ENCODE data around the gene NKG7.
A peak's percentile ranks its signal among the peaks of the same experiment; 100 is the strongest.

The NKG7 gene

DNA sequence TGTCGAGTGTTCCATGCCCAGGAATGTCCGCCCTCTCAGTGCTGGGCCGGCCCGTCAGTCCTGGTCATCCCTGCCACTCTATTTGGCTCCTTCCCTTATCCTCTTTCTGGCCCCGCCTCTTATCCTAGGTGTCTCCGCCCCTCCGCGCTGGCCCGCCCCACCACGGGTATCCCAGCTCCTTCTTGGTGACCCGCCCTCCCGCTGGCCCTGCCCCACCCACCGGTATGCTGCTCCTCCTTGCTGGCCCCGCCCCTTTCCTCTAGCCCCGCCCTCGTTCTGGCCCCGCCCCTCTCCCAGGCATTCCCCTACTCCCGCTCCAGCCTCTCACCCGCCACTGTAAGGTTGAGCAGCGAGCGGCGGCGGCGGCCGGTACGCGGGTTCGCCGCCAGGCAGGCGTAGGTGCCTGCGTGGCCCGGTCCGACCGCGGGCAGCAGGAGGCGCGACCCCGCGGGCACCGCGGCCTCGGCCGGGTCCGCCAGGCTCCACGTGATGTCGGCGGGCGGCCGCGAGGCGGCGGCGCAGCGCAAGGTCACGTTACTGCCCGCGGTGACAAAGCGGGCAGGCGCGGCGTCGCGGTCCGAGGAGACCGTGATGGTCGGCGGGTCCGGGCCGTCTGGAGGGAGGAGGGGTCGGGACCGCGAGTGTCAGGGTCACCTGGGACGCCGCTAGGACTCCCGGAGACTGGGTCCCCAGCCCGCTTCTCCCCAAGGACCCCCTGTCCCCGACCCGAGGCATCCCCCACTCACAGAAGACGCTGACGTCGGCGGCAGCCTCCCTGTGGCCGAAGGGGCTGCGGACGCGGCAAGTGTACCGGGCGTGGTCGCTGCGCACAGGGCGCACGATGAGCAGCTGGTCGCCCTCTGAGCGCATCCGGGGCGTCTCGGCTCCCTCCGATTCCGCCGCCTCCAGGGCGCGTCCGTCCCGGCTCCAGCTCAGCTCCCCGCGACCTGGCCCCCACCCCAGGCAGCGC is 32.5 kb downstream of the NKG7 start:
- DNase-seq (ENCODE audit: extremely low spot score, insufficient read length, low read depth) (peak; percentile 98), FAIRE-seq (peak; percentile 88)

DNA sequence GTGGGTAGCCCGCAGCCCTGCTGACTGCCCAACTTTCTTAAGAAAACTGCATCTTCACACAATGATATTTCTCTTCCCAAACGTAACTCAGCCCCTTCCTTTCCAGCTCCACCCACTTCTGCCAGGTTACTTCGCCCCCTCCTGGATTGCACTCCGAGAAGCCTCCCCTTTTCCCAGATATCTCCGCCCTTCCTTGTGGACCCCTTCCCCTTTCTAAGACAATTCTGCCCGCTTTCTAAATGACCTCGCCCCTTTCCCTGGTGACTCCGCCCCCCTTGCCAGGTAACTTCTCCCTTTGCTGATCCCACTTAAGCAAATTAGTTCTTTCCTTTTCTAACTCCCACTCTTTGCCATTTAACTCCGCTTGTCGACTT is 33.2 kb downstream of the NKG7 start:
- FAIRE-seq (no peak), DNase-seq (ENCODE audit: extremely low spot score, insufficient read length, low read depth) (no peak)

DNA sequence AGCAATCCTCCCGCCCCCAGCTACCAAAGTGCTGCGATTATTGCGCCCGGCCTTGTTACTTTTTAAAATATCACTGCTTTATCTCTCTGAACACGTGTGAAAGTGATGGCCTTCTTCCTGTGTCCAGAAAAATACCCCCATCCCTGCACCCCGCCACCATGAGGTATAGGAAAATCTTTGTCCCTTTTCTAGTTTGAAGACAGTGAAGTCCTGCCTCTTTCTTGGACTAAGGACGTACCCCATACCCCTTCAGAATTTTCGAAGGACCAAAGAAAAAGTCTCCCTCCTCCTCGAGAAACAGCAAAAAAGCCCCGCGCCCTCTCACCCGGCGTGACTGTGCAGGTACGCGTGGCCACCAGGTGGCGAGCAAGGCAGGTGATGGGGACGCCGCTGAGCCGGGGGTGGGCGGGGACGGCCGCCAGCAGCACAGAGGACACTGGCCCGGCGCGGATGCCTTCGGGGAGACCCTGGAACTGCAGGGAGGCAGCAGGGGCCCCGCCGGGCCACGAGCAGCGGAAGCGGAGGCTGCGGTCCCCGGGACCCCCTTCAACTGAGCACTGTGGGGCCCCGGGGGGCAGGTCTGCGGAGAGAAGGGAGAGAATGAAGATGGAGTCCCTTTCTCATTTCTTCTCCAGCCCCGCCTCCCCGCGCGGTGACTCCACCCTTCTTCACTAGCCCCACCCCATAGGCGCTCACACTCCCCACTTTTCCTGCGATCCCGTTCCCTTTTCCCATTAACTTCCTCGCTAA is 33.7 kb downstream of the NKG7 start:
- DNase-seq (ENCODE audit: extremely low spot score, insufficient read length, low read depth) = peak; percentile 87
- FAIRE-seq = peak; percentile 87

DNA sequence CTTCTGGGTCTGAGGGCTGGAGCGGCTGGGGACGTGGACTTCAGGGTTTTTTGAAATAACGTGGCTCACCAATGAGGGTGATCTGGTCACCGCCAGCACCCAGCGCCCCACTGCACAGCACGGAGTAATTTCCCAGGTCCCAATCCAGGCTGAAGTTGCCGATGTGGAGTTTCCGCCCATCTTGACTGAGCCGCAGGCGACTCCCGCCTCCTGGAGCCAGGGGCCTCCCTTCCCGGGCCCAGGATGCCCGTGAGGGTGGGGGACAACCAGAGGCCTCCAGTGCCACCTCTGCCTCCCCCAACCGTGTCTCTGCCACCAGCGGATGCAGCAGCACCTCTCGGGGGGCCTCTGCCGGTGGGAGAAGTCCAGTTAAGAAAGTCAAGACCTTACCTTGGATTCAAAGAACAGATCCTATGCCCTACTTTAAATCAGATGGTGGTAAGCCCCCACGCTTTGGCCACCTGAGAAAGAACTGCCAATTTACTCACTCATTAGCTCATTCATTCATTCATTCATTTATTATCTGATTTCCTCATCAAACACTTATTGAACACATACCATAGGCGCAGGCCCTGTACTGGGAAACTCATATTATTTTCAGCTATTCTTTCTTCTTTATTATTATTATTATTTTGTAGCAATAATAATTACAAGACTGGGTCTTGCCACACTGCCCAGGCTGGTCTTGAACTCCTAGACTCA is 34.4 kb downstream of the NKG7 start:
- DNase-seq (ENCODE audit: extremely low spot score, insufficient read length, low read depth) (no peak), FAIRE-seq (no peak)

DNA sequence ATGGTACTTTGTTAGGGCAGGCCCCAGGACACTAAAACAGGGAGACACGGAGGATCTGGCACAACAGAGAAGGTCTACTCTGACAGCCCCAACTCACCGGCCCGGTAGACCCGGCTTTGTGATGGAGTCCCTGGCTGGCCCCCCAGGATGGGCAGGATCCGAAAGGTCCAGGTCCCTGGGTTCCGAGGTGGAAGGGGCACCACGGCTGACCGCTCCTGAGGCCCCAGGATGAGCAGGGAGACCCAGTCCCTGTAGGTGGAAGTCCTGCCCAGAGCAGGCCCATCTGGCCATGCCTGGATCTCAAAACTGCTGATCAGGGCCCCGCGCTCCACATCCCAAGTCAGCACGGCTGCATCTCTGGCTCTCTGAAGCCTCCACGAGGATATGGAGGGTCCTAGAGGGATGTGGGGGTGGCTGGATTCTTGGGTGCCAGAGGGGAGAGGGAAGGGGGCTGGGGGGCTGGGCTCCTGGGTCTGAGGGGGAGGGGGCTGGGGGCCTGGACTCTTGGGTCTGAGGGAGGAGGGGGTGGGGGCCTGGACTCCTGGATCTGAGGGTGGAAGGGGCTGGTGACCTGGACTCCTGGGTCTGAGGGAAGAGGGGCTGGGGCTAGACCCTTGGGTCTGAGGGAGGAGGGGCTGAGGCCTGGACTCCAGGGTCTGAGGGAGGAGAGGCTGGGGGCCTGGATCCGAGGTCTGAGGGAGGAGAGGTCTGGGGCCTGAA is 35.2 kb downstream of the NKG7 start:
- no peak for FAIRE-seq
- DNase-seq (ENCODE audit: extremely low spot score, insufficient read length, low read depth) = no peak

DNA sequence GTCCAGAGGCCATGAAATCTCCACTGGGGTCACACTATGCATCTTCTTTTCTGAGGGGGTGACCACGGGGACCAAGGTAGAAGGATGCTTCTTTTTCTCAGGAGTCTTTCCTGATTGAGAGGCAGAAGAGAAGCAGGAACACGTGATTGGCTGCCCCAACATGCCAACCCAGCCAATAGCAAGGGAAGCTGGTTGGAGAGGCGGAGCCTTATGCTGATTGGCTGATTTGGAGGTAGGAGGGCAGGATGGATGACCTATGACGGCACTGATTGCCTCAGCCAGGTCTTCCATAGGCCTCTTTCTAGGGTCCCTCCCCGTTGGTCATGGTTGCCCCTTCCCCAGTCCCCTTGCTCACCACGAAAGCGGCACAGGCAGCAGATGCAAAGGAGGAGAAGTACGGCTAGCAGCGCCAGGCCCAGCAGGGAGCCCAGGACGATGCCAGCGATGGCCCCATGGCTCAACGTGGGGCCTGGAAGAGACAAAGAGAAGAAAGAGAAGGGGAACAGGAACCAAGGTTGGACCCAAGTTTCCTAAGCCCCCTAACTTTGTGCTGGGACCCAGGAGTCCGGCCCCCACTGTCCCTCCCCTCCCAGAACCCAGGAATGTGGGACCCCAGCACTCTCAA is 38.5 kb downstream of the NKG7 start:
- FAIRE-seq (no peak), DNase-seq (ENCODE audit: extremely low spot score, insufficient read length, low read depth) (no peak)

DNA sequence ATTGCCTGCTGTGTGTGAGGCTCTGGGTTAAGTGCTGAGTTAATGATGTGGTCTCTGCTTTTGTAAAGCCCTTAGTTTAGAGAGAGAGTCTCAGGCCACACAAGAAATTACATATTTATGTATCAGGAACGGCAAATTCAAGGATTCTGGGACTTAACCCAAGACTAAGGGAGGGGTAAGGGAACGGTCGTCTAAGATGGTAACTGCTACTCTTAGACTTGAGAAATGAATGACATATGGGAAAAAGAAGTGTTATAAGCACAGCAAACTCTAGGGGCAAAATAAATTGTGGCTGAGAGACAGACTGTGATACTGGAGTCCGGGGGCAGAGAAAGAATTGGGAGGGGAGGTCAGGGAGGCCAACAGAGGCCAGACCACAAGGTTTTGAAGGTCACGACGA is 40.7 kb downstream of the NKG7 start:
- no peak for FAIRE-seq

DNA sequence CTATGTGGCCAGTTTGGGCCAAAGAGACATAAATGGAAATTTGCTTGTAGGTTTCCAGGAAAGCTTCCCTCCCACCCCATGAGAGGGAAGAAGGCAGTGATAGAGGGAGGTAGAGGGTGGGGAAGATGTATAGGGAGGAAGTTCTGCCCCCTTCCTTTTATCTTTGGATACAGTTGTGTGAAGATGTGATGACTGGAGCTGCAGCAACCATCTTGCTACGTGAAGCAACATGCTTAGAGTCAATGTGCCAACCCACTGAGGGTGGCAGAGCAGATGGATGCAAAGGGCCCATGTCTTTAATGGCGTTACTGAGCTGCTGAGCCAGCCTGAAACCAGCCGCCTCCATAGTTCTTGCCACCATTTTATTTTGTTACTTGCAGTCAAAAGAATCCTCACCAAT is 41.3 kb downstream of the NKG7 start:
- FAIRE-seq = no peak
- no peak for DNase-seq (ENCODE audit: extremely low spot score, insufficient read length, low read depth)

More for the DNA sequence above, 40.7 kb downstream of the NKG7 start:
- DNase-seq (ENCODE audit: extremely low spot score, insufficient read length, low read depth) = no peak

DNA sequence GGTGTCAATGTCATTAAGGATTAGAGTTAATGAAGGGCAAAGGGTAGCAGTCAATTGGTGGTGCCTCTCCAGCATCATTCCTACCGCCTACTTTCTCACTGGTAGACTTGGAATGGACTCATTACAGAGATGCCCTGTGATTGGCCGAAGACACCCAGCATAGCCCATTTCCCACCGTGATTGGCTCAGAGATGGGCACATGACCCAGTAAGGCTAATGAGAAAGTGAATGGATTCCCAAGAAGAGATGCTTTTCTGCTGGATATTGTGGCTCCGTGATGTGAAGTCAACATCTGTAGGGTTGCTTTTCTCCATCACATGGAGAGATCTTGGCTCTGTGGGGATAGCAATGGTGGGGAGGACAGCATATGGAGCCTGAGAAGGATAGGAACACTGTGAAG is 42.1 kb downstream of the NKG7 start:
- FAIRE-seq = no peak

DNA sequence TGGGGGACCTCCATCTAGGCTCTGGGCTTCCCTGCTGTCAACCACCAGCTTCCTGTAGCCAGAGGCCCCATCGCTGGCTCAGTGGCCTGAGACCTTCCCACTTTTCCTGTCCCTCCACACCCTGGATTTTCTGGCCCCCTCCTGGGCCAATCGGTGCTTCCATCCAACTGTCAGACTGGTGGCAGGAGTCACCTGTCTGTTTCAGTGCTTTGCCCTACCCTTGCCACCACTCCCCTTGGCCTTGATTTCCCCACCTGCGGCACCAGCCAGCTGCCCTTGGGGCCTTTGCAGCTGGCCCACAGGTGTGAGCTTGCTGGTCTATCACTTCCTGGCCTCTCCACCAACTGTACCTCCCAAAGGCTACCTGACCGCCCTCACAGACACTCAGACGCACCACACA is 43.0 kb downstream of the NKG7 start:
- DNase-seq (ENCODE audit: extremely low spot score, insufficient read length, low read depth) (no peak), FAIRE-seq (no peak)

More for the DNA sequence above, 42.1 kb downstream of the NKG7 start:
- DNase-seq (ENCODE audit: extremely low spot score, insufficient read length, low read depth) = no peak

DNA sequence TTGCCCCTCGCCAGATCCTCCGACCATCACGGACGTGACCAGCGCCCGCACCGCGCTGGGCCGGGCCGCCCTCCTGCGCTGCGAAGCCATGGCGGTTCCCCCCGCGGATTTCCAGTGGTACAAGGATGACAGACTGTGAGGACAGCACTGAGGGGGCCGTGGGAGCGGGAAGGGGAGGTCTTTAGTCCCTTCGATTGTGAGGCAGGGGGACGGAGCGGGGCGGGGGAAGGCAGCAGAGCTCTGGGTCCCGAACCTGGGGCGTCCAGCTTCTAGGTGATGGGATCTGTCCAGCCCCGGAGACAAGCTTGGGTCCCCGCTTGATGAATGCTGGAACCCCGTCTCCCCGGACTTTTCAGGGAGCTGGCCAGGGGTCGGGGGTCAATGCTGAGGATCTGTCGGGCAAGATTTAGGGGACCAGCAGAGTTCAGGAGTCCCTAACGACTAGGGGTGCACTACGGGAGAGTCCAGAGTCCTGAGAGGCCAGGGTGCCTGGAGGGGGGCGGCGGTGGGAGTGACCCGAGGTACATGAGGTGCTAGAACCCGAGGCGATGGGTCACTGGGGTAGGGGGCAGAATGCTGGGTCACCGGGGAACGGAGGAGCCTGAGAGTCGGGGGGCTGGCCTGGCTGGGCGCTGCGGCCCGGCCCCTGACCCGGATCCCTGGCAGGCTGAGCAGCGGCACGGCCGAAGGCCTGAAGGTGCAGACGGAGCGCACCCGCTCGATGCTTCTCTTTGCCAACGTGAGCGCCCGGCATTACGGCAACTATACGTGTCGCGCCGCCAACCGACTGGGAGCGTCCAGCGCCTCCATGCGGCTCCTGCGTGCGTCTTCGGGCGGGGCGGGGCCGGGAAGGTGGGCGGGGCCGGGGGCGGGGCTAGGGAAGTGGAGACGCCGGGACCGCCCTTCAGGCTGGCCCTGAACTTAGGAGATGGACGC is 45.1 kb downstream of the NKG7 start:
- DNase-seq (ENCODE audit: extremely low spot score, insufficient read length, low read depth) (peak; percentile 59), FAIRE-seq (no peak)

DNA sequence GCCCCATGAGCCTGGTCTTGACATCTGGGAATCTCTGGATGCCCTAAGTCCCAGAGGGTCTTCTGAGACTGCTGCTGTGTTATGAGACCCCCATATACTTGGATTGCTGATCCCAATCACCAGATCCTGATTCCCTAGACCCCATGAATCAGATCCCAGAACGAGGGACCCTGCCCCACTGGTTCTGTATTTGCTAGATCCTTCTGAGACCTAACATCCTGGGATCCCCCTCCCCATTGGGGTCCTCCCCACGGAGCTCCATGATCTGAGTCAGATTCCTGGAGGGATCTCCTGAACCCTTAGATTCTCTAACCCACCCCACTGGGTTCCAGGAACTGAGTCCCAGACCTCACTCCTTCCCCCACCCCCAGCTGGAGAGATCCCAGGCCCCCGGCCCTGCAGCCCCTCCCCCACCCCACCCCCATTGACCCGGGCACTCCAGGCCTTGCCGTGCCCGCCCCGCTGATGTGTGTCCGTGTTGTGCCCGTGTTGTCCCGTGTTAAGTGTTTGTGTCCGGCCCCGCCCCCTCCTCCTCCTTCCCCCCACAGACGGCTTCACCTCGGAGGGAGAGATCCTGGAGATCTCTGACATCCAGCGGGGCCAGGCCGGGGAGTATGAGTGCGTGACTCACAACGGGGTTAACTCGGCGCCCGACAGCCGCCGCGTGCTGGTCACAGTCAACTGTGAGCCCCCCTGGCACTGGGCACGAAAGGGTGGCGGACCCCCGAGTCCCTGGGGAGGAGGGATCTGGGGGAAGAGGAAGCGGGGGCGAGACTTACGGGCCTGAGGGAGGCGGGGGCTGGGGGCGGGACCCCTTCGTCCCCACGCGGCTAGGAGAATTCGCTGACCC is 46.0 kb downstream of the NKG7 start:
- DNase-seq (ENCODE audit: extremely low spot score, insufficient read length, low read depth) = no peak
- FAIRE-seq = no peak

DNA sequence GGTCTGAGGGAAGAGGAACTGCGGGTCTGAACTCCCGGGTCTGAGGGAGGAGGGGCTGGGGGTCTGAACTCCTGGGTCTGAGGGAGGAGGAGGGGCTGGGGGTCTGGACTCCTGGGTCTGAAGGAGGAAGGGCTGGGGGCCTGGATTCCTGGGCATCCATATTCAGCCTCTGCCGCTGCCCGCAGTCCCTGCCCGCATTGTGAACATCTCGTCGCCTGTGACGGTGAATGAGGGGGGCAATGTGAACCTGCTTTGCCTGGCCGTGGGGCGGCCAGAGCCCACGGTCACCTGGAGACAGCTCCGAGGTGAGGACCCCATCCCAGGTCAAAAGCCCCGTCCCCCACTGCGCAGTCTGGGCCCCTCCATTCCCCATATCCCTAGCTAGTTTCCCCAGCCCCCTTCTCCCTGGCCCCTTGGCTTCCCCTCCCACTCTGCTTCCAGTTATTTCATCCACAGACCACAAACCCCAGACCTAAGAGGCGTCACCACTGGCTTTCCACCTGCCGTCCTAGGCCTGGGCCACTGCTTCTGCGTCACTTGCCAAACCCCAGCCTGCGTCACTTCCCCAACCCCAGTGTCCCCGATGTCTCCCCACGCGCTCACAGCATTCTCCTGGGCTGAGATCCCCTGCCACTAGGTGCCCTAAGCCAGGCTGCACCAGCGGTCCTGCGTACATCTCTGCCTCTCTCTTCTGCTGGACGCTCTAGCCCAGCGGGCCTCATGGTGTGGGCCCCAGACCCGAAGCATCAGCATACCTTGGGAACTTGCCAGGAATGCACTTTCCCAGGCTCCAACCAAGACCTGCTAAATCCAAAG is 47.1 kb downstream of the NKG7 start:
- DNase-seq (ENCODE audit: extremely low spot score, insufficient read length, low read depth) (no peak), FAIRE-seq (no peak)

DNA sequence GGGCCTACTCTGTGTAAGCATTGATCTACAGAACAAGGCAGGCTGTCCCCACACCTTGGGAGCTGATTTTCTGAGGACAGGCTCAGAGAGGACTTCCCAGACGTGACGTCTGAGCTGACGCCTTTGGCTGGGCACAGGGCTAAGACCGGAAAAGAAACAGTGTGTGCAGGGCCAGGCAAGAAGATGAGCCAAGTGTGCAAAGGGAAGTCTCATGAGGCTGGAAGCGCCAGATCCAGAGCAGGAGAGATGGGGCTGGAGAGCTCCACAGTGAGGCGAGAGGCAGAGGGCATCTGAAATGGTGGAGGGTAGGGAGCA is 48.3 kb downstream of the NKG7 start:
- no peak for DNase-seq (ENCODE audit: extremely low spot score, insufficient read length, low read depth)
- FAIRE-seq = no peak

DNA sequence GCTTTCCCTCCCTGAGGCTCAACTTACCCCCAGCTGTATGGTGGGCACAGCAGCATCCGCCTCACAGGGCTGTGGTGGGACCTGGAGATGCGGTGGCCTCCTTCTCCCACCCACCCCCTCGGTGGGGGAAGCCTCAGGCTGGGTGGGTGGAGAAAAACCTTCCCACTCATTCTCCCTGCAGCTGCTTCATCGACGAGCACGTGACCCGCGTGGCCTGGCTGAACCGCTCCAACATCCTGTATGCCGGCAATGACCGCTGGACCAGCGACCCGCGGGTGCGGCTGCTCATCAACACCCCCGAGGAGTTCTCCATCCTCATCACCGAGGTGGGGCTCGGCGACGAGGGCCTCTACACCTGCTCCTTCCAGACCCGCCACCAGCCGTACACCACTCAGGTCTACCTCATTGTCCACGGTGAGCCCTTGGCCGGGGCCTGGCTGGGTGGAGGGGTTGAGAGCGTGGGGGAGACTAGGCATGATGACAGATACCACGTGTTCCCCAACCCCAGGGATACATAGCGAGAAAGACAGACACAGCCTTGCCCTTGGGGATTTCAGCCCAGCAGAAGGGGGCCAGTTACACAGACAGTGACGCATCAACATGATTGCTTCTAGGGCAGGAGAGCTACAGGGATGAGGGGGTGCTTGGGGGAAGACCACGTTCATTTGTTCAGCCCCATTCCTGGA is 48.8 kb downstream of the NKG7 start:
- DNase-seq (ENCODE audit: extremely low spot score, insufficient read length, low read depth) (no peak), FAIRE-seq (no peak)

DNA sequence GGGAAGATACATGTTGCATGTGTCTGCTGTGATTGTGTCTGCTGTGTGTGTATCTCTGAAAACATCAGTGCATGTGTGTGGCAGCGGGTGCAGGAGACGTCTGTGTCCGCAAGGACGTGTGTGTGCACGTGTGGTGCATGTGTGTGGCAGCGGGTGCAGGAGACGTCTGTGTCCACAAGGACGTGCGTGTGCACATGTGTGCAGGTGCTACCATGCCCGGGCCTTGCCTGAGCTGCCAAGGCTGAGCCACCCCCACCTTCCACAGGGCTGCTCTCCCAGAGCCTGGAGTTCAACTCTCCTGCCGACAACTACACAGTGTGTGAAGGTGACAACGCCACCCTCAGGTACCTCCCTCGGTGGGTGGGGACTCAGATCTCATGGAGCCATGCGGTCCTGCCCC is 50.7 kb downstream of the NKG7 start:
- FAIRE-seq (no peak), DNase-seq (ENCODE audit: extremely low spot score, insufficient read length, low read depth) (no peak)
